Measurements from ENCODE around the gene MAGOH. TPM values are rescaled to one million over a fixed set of nuclear protein-coding genes. Genes with fewer than 3 reads are reported as not detected.

MAGOH gene
- total RNA-seq, 2 donors from 2014 or later = 21.9 to 22.1 TPM

GRCh38 chr1:53258216-53258615, 19.9 kb upstream of the MAGOH start:
- Histone ChIP-seq H3K4me3 (no peak overlapping the region), H3K27me3 (no peaks in the 10 kb centered on the region), H3K9me3 (no peaks in the 10 kb centered on the region), H3K4me1 (peaks cover 0 to 9% of the 10 kb centered on the region in 2 donors), H3K27ac (no peak overlapping the region), H3K36me3 (no peaks in the 10 kb centered on the region)
- no peak for TF ChIP-seq CTCF (IDR thresholded peaks at IDR 0.05)
- no peak for DNase-seq (ENCODE audit: low spot score)

- DNase-seq (ENCODE audit: low spot score) = no peak
Observed at GRCh38 chr1:53257454-53258081, 19.2 kb upstream of the MAGOH start.

DNA sequence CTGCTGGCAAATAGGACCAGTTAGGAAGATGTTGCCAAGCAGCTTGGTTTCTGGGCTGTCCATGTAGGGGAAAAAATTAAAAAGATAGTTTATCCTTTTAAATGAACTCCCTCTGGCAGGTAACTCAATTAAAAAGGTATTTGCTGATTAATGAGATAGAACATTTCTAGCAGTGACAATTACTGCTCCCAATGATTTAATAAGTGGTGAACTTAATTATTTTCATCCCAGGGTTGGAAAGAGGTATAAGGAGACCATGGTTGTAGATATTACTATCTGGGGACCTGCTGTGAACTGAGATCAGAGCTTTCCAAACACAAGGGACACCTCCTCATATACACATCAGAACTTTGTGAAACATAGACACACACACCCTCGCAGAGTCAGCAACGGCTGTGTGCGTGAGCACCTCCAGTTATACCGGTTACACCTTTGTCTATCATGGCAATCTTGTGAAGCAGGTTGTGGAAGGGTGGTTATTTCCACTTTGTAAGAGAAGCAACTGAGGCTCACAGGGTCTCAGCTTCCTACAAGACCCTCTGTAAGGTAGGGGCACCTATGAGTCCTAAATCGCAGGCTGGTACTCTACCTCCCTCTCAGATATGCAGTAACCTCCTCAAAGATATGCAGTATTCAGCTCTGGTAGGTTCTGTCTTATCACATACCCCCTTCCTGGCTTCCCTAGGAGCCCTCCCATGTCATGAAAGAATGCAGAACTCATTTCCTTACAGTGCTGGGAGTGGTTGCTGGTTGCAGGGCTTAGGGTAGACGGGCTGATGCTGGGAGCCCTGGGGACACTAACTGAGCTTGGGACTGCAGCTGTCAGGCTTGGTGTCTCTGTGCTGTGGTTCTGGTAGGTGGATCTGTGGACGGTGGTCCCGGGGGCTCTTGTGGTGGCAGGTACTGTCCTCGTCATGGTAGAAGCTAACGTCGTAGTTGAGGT, 18.5 kb upstream of the MAGOH start:
- TF ChIP-seq CTCF (IDR thresholded peaks at IDR 0.05) = no peak
- no peak for DNase-seq (ENCODE audit: low spot score)
- H3K4me3 ChIP-seq = no peak overlapping the region
- peaks cover 0 to 9% of the 10 kb centered on the region in 2 donors for H3K4me1 ChIP-seq
- no peaks in the 10 kb centered on the region for H3K36me3 ChIP-seq
- no peak overlapping the region for H3K27ac ChIP-seq
- no peaks in the 10 kb centered on the region for H3K9me3 ChIP-seq
- no peaks in the 10 kb centered on the region for H3K27me3 ChIP-seq

More at GRCh38 chr1:53257454-53258081, 19.2 kb upstream of the MAGOH start:
- H3K27ac ChIP-seq = no peak overlapping the region
- no peaks in the 10 kb centered on the region for H3K9me3 ChIP-seq
- no peaks in the 10 kb centered on the region for H3K36me3 ChIP-seq
- H3K27me3 ChIP-seq = no peaks in the 10 kb centered on the region
- peaks cover 0 to 9% of the 10 kb centered on the region in 2 donors for H3K4me1 ChIP-seq
- TF ChIP-seq CTCF (IDR thresholded peaks at IDR 0.05) = no peak
- H3K4me3 ChIP-seq = no peak overlapping the region

GRCh38 chr1:53255031-53255430, 16.7 kb upstream of the MAGOH start:
- Histone ChIP-seq H3K27ac (no peak overlapping the region), H3K36me3 (no peaks in the 10 kb centered on the region), H3K27me3 (no peaks in the 10 kb centered on the region), H3K4me3 (no peak overlapping the region), H3K9me3 (no peaks in the 10 kb centered on the region), H3K4me1 (peaks cover 0 to 9% of the 10 kb centered on the region in 2 donors)
- TF ChIP-seq CTCF (IDR thresholded peaks at IDR 0.05) = no peak
- DNase-seq (ENCODE audit: low spot score) = no peak

DNA sequence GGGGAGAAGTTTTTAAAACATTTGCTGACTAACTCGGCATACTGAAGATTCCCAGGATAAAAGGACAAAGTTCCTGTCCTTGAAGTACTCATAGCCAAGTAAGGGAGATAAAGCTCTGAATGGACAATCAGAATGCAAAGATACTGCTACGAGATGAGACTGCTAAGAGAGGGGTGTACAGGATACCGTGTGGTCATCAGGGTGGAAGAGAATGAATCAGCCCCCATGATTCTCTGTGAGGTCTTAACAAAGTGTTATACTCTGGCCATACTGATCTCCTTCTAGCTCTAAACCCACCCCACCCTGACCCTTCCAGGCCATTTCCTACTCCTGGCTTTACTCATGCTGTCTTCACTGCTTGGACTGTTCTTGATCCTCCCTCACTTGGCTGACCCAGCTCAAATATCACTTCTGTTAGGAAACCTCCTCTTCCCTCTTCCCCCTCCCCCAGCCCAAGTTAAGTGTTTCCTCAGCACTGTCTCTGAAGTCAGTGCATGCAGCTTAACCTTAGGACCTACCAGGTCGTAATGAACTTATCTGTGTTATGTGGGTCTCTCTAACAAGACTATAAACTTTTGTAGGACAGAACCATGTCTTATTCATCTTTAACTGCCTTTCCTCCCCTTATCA, 15.8 kb upstream of the MAGOH start:
- Histone ChIP-seq H3K9me3 (no peaks in the 10 kb centered on the region), H3K4me3 (no peak overlapping the region), H3K4me1 (peaks cover 0 to 9% of the 10 kb centered on the region in 2 donors), H3K36me3 (no peaks in the 10 kb centered on the region), H3K27ac (no peak overlapping the region), H3K27me3 (no peaks in the 10 kb centered on the region)
- no peak for DNase-seq (ENCODE audit: low spot score)
- no peak for TF ChIP-seq CTCF (IDR thresholded peaks at IDR 0.05)

Measured in right atrium auricular region (tissue), 2 donors.